GM18517 (cell line): ENCODE data around the gene SLC26A11.

Experiments used
- ATAC-seq: cut with Tn5 transposase; IDR thresholded peaks from one replicate; pipeline ENCODE4 v1.9.1; 2021; ENCODE audit warnings: mild to moderate bottlenecking, moderate library complexity; ENCODE audit not compliant: unreplicated experiment

The SLC26A11 gene

GRCh38 chr17:80220054-80220735 is at the start of gene SLC26A11, which contains the start of gene SGSH:
SLC26A11 (plus strand) TSS chr17:80220427; CDS start chr17:80221561, 1,134 bp downstream.
SGSH (minus strand) TSS chr17:80220333; CDS start chr17:80220313, 20 bp downstream.
- ATAC-seq: no peak

DNA sequence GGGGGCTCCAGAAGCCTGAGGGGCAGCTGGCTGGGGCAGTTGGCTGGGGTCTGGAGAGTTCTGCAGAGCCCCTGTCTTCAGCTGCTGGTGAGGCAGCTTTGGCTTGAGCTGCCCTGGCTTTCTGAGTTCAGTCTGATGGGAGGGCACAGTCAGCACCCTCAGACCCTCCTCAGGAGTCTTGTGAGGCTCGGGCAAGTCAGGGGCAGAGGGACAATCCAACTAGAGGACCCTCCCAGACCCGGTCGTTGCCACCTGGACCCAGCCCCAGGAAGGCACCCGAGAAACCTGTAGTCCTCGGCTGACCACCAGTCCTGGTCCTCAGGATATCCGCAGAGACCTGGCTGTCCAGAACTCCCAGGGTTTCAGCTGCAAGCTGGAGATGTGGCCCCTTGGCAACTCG is 48.5 kb upstream of the SLC26A11 start:
- no peak for ATAC-seq

DNA sequence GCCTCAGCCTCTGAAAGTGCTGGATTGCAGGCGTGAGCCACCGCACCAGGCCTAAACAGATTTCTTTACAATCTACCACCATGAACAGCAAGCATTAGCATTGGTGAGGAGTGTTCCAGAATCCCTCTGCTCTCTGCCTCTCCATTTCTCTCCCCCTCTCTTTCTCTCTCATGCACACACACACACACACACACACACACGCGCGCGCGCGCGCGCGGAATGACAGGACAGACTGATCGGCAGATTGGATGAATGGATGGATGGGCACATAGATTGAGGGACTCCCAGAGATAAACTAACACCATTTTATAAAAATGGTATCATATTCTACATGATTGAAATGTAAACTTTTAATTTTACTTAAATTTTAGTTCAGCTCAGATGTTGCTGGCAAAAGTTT is 47.1 kb upstream of the SLC26A11 start:
- no peak for ATAC-seq

- no peak for ATAC-seq
These were observed 46.3 kb upstream of the SLC26A11 start for GRCh38 chr17:80173916-80174315.

DNA sequence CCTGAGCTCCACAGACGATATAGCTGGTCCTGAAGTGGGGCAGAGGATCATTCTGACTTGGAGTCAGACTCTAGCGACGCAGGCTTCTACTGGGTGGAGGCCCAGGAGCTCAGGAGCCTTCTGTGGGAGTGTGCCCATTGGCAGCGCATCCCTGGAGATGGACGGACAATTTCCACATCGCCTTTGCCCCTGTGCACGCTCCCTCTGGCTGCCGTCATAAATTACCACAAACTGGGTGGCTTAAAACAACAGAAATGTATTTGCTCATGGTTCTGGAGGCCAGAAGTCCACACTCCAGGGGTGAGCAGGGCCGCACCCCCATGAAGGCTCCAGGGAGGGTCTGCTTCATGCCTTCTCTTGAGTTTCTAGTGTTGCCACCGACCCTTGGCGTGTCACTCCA is 43.5 kb upstream of the SLC26A11 start:
- no peak for ATAC-seq

DNA sequence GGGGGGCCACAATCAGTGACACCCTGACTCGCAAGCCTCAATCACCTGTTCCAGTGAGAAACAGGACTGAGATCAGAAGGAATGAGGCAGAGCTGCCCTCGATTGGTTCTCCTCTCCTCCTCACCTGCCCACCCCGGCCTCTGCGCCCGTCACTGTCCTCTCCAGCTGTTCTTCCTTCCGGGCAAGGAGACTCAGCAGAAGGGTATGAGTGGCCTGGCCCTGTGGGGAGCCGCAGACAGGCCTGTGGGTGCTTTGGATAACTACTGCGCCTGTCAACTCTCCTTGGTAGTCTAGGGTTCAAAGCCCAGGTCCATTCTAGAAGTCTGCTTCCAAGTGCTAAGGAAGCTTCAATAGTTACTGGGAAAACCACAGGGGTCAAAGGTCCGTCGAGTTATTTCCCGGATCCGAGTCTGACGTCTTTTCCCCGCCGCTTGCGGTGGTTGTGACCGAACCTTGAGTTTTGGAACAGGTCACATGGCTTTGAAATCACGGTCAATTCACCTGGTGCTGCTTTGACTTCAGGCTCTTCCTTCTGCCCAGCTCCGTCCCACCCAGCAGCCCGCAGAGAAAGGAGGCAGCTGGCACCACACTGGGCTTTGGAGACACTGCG is 42.1 kb upstream of the SLC26A11 start:
- ATAC-seq: no peak

GRCh38 chr17:80180192-80180591 is 40.0 kb upstream of the SLC26A11 start:
- ATAC-seq: no peak

- no peak for ATAC-seq
These were observed 38.8 kb upstream of the SLC26A11 start for GRCh38 chr17:80181431-80181830.

DNA sequence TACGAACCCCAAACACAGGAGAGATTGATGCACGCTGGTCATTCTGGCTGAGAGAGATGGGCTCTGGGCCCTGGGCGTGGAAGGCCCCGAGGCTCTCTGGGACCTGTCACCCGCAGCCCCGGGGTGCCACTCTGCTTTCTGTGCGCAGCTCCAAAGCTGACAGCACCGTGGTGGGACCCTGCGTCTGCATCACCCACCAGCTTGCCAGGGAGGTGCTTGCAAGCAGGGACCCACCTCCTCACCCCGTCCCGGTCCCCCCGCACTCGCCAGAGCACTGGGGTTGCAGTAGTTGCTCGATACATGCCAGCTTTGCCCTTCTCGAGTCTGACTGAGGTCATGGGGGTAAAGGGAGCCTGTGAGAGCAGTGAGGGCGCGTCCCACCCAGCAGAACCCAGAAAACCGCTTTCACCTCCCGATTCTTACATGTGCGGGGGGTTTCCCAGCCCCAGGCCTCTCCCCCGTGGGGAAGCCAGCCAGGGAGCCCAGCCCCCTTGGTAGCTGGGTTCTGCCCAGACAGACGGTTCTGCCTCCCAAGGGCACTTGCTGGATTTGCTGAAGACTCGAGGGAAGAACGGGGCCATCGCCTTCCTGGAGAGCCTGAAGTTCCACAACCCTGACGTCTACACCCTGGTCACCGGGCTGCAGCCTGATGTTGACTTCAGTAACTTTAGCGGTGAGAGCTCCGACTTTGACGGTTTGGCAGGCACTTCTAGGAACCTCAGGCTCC is 37.9 kb upstream of the SLC26A11 start:
- ATAC-seq: no peak

GRCh38 chr17:80182845-80183223 is 37.4 kb upstream of the SLC26A11 start:
- no peak for ATAC-seq

GRCh38 chr17:80183581-80184422 is 36.4 kb upstream of the SLC26A11 start:
- no peak for ATAC-seq

- ATAC-seq: no peak
These were observed 35.9 kb upstream of the SLC26A11 start for GRCh38 chr17:80184423-80184714.

DNA sequence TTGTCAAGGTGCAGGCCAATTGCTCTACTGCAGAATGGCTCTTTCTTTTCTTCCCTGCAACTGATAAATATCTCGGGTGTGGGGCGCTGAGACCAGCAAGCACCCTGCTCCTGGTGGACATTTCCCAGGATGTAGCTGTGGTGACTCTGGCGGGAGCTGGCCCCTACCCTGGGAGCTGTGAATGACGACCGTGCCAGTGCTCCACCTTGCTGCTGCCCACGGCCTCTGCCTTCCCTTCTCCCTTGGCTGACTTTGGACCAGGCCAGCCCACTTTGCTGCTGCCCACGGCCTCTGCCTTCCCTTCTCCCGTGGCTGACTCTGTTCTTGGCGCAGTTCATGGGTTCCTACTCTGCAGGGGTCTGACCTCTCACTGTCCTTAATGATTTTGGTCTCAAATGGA is 34.3 kb upstream of the SLC26A11 start:
- ATAC-seq: no peak

DNA sequence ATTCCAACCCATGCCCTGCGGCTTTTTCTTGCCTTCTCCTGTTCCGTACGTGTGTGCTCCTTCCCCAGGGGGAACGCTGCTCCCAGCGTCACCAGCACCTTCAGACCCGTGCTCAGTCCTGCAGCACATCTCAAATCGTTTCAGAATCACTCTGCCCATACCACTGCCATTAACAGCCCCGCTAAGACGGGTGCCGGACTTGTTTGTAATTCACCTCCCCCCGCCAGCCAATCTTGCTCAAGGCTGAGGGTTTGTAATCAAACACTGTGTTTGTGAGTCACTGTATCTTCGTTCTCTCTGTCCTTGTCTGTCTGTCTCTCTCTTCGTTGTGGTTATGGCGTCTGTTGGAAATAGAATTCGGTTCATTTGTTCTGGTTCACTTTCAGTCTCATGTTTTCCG is 33.1 kb upstream of the SLC26A11 start:
- no peak for ATAC-seq

- ATAC-seq: no peak
These were observed 32.7 kb upstream of the SLC26A11 start for GRCh38 chr17:80187515-80187941.

- no peak for ATAC-seq
These were observed 30.6 kb upstream of the SLC26A11 start for GRCh38 chr17:80189611-80190010.

DNA sequence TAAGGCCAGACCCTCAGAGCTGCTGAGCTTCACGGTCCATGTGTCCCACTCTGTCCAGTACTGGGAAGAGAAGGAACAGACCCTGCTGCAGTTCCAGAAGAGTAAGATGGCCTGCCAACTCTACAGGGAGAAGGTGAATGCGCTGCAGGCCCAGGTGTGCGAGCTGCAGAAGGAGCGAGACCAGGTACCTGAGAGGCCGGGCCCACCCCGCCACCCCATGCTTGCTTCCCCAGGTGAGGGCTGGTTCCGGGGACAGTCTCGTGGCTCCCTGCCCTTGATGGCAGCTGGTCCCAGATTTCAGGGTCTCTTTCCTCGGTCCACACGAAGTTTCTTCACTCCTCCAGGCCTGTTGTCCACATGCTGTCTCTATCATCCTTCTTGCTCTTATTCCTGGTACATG is 29.5 kb upstream of the SLC26A11 start:
- ATAC-seq: no peak

- ATAC-seq: no peak
These were observed 29.0 kb upstream of the SLC26A11 start for GRCh38 chr17:80191192-80191591.

- ATAC-seq: no peak
These were observed 28.2 kb upstream of the SLC26A11 start for GRCh38 chr17:80191865-80192661.

DNA sequence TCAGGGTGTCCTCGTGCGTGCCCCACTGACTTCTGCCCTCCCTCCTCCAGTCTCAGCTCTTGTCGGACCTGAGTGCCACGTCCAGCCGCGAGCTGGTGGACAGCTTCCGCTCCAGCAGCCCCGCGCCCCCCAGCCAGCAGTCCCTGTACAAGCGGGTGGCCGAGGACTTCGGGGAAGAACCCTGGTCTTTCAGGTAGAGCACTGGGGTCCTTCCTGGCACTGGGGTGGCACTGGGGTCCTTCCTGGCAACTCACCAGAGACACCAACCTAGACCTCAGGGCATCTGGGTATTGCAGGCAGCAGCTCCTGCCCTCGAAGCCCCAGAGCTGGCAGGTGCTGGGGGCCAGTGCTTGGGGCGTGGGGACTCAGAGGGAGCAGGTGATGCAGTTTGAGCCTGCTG is 25.1 kb upstream of the SLC26A11 start:
- ATAC-seq: no peak
